ENCODE data around the gene EPM2AIP1.
"Not testable (repeated sequence)": the region's sequence is repeated elsewhere in the genome, so short reads cannot be mapped to it uniquely, and the experiment has no call there.

The EPM2AIP1 gene

GRCh38 chr3:36959821-36960220 is 33.1 kb downstream of the EPM2AIP1 start:
- TF ChIP-seq CTCF (IDR thresholded peaks at IDR 0.05; ENCODE audit: low read depth, low read length) = no peak
- DNase-seq (ENCODE audit: extremely low read depth, low read depth) = no peak

DNA sequence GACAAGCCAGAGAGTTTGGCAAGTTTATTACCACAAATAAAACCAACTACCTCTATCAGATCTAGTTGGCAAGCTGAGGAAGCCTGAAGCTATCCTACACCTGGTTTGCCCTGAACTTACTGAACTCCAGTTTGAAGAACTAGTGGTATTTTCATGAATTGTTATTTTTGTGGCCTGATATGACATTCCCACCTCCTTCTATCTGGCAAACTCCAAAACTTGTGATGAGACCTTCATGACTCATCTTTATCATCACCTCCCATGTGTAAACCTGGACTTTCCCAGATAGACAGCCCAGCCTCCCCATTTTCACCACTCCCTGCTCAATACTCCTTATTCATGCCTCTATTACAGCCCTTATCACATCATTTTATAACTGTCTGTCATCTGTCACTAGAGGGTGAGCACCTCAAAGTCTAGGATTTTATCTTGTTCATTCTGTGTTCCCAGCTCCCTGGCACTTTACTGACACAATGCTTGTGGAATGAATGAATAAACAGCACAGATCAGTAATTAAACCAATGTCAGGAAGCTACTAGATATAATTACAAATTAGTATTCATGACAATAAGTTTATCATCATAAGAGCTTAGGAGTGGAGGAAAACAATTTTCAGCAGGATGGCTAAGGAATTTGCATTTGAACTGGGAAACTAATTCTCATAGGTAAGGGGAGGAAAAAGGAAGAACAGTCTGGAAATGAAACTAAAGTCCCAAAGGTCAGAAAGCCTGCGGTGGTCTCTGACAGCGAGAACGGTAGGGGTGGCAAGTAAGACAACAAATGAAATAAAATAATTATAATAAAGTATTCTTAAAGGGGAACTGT is 34.9 kb downstream of the EPM2AIP1 start:
- DNase-seq (ENCODE audit: extremely low read depth, low read depth) = no peak

DNA sequence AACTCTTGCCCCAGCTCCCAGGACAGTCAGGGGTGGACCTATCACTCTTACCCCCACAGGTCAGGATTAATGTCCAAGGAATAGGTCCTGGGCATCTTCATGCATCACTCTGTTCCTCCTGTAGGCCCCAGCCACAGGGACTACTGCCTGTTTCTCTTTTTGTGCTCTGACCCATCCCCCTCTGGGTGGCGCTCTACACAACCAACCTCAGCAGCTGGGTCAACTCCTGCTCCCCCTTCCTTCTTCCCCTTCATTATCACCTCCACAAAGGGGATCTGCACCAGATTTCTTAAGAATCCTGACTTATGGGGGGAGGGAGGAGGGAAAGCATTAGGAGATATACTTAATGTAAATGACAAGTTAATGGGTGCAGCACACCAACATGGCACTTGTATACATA is 35.9 kb downstream of the EPM2AIP1 start:
- no peak; the same call in 1 of the 2 replicates for TF ChIP-seq CTCF (IDR thresholded peaks at IDR 0.05; ENCODE audit: low read depth, low read length)
- DNase-seq (ENCODE audit: extremely low read depth, low read depth) = no peak

More for the DNA sequence above, 34.9 kb downstream of the EPM2AIP1 start:
- no peak for TF ChIP-seq CTCF (IDR thresholded peaks at IDR 0.05; ENCODE audit: low read depth, low read length)

DNA sequence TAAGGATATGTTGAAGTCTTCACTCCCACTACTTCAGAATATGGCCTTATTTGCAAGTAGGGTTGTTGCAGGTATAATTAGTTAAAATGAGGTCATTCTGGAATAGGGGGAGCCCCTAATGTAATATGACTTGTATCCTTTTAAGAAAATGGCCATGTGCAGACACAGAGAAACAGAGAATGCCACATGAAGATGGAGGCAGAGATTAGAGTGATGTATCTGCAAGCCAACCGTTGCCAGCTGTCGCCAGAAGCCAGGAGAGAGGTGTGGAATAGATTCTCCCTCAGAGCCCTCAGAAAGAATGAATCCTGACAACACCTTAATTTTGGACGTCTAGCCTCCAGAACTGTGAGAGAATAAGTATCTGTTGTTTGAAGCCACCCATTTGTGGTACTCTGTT is 36.8 kb downstream of the EPM2AIP1 start:
- no peak for TF ChIP-seq CTCF (IDR thresholded peaks at IDR 0.05; ENCODE audit: low read depth, low read length)
- DNase-seq (ENCODE audit: extremely low read depth, low read depth) = no peak

DNA sequence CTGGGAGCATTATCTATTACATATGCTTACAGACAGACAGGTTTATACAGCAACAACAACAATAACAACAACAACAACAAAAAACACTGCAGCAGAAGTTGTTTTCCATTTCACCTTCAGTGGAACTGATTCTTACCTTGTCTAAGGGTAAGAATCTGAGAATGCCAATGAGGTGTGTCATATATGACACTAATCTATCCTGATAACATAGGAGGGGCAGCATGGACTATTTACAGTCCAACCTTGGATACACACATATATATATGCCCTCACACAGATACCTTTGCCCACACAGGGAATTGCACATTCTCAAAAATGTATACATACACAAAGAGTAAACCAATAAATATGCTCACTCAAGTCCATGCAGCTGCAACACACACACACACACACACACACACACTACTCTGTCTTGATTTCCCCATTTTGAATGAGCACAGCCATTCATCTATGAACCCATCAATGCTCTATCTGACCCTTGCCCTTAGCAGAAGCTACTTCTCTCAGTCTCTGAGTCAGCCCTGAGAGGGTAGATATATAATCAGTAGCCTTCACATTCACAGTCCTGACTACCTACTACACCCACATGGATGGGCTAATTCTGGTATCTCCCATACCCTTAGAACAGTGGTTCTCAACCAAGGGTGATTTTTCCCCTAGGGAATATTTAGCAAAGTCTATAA is 38.3 kb downstream of the EPM2AIP1 start:
- DNase-seq (ENCODE audit: extremely low read depth, low read depth) = no peak
- no peak for TF ChIP-seq CTCF (IDR thresholded peaks at IDR 0.05; ENCODE audit: low read depth, low read length)

DNA sequence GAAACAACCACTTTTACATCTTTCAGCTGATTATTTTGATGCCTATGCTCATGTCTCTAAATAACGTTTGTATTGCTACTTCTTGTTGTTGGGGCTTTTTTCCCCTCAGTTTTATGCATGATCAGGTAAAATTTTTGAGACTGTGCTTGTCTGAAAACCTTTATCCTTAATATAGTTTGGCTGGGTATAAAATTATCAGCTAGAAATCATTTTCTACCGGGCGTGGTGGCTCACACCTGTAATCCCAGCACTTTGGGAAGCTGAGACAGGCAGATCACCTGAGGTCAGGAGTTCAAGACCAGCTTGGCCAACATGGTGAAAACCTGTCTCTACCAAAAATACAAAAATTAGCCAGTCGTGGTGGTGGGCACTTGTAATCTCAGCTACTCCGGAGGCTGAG is 45.1 kb downstream of the EPM2AIP1 start:
- DNase-seq (ENCODE audit: extremely low read depth, low read depth) = not testable (repeated sequence)

- TF ChIP-seq CTCF (IDR thresholded peaks at IDR 0.05; ENCODE audit: low read depth, low read length) = no peak
- no peak for DNase-seq (ENCODE audit: extremely low read depth, low read depth)
Measured at GRCh38 chr3:36945333-36945980, 47.5 kb downstream of the EPM2AIP1 start.

All from AG09319 (cell line).